ENCODE data around the gene CELF5.

DNA sequence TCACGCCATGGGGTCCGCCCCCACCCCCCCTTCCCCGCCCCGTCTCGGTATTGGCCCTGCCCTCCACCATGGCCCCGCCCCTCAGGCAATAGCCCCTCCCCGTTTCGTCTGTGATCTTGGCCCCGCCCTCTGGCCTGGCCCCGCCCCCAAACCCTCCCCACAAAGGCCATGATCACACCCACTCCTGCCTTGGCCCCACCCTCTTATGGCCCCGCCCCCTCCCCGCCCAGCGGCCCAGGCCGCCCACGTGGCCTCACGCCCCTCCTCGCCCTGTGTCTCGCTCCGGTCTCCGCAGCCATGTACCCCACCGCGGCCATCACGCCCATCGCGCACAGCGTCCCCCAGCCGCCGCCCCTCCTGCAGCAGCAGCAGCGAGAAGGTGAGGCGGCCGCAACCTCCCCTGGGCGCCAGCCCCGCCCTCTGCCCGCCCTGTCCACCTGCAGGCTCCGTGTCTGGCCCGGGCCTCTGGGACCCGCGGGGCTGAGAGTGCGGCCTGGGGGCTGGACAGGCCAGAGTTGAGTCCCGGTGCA lies 61.3 kb downstream of the CELF5 start:
- TF ChIP-seq, protein P1, sequence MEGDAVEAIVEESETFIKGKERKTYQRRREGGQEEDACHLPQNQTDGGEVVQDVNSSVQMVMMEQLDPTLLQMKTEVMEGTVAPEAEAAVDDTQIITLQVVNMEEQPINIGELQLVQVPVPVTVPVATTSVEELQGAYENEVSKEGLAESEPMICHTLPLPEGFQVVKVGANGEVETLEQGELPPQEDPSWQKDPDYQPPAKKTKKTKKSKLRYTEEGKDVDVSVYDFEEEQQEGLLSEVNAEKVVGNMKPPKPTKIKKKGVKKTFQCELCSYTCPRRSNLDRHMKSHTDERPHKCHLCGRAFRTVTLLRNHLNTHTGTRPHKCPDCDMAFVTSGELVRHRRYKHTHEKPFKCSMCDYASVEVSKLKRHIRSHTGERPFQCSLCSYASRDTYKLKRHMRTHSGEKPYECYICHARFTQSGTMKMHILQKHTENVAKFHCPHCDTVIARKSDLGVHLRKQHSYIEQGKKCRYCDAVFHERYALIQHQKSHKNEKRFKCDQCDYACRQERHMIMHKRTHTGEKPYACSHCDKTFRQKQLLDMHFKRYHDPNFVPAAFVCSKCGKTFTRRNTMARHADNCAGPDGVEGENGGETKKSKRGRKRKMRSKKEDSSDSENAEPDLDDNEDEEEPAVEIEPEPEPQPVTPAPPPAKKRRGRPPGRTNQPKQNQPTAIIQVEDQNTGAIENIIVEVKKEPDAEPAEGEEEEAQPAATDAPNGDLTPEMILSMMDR (IDR thresholded peaks at IDR 0.05): no peak
- TF ChIP-seq POLR2A (IDR thresholded peaks at IDR 0.05) (no peak), POLR2AphosphoS5 (IDR thresholded peaks at IDR 0.05) (no peak)
